ENCODE results near the gene CYP4V2. TPM values are rescaled to one million over a fixed set of nuclear protein-coding genes. Genes with fewer than 3 reads are reported as not detected.

Gene CYP4V2
- polyA plus RNA-seq, 1 of the 3 experiments (the other 2 are of a cell fraction) = 7.8 TPM

DNA sequence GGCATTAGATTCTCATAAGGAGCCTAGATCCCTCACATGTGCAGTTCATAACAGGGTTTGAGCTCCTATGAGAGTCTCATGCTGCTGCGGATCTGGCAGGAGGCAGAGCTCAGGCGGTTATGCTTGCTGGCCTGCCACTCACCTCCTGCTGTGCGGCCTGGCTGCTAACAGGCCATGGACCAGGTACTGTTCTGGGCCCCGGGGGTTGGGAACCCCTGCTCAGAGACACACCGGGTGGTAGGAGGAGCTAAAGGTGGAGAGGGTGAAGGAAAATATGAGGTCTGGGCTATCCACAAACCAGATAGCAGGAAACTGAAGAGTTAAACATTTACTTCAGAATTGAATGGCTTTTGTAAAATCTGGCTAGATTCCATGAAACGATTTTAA is 68.7 kb downstream of the CYP4V2 start:
- Histone ChIP-seq H3K9me2 (no peaks in the 10 kb centered on the region), H3K27me3 (ENCODE audit: insufficient read depth) (no peaks in the 10 kb centered on the region), H3K36me3 (replicated peaks in 1 of 2; ENCODE audit: control insufficient read depth in 1 of 2, insufficient read depth in 2 of 2, low read length in 1 of 2) (no peaks in the 10 kb centered on the region), H4K20me1 (ENCODE audit: insufficient read depth) (no peaks in the 10 kb centered on the region), H3K4me2 (no peak overlapping the region), H3K27ac (ENCODE audit: low read depth in 2 of 2, low read length in 1 of 2) (no peak overlapping the region), H3K9ac (no peak overlapping the region), H2AFZ (ENCODE audit: low read depth) (no peak overlapping the region), H3K9me3 (no peaks in the 10 kb centered on the region), H3K4me3 (ENCODE audit: low read depth in 2 of 2, low read length in 1 of 2) (no peak overlapping the region), H3F3A (replicated peaks; ENCODE audit: insufficient read depth) (no peaks in the 10 kb centered on the region), H3K79me2 (ENCODE audit: insufficient read depth) (no peaks in the 10 kb centered on the region), H3K4me1 (ENCODE audit: control insufficient read depth in 1 of 2, insufficient read depth in 2 of 2, low read depth in 1 of 2, low read length in 1 of 2) (no peaks in the 10 kb centered on the region)
- POLR2A ChIA-PET = no interaction called here
- DNase-seq = no peak
- CTCF ChIA-PET = no interaction called here
- TF ChIP-seq TAF1 (IDR thresholded peaks at IDR 0.05; ENCODE audit: borderline replicate concordance, low read depth, low read length) = no peak
- no peak for TF ChIP-seq YY1 (IDR thresholded peaks at IDR 0.05; ENCODE audit: low read depth)
- TF ChIP-seq GATA2 (CRISPR knock-in tag; IDR thresholded peaks at IDR 0.05) = no peak
- no peak for TF ChIP-seq CHD2 (IDR thresholded peaks at IDR 0.05; ENCODE audit: low read length, partially characterized antibody)
- WGBS (ENCODE audit: low lambda C conversion rate) = 14% methylated on average over 6 of the region's 6 CpGs

Other genes with a start within 250 kb of the CYP4V2 start
- 0.51 and 0.68 TPM in 2 replicates for gene TLR3, start 122.4 kb upstream of the CYP4V2 start, polyA plus RNA-seq (2012; rRNA removed)
- 0.21 and 0.38 TPM in 2 replicates for gene FAM149A, start 86.9 kb upstream of the CYP4V2 start, polyA plus RNA-seq (2012; rRNA removed)
- gene KLKB1, start 35.9 kb downstream of the CYP4V2 start, polyA plus RNA-seq (2012; rRNA removed) = 0.03 and 0.12 TPM in 2 replicates
- gene F11, start 74.6 kb downstream of the CYP4V2 start, polyA plus RNA-seq (2012; rRNA removed) = not detected in 2 replicates

All from SK-N-SH (cell line).